CD4-positive, alpha-beta T cell treated with Interleukin-12 subunit alpha and Interleukin-12 subunit beta, for 1 hour (primary cell): ENCODE measurements around the gene DISC1.
"Not testable (repeated sequence)": the region's sequence is repeated elsewhere in the genome, so short reads cannot be mapped to it uniquely, and the experiment has no call there.

Experiments
- DNase-seq: peaks from one replicate; pipeline ENCODE4 v3.0.0-alpha.2; 2020

DISC1 gene

DNA sequence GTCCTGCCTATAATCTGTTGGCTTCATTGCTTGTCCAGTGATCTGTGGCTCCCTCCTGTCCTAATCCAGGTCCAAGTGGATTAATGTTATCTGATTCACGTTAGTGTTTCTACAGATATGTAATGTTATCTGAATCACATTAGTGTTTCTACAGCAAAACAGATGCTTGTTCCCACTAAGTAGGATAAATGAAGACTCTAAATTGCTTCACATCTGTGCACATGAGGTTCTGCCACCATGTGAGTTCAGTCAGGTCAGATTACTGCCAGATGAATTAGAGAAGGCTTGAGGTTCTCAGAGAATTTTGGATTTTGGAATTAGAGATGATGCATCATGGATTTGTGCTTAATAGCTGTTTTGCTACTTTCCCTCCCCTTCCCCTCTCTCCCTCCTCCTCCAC lies 13.2 kb downstream of the DISC1 start:
- DNase-seq = no peak

DNA sequence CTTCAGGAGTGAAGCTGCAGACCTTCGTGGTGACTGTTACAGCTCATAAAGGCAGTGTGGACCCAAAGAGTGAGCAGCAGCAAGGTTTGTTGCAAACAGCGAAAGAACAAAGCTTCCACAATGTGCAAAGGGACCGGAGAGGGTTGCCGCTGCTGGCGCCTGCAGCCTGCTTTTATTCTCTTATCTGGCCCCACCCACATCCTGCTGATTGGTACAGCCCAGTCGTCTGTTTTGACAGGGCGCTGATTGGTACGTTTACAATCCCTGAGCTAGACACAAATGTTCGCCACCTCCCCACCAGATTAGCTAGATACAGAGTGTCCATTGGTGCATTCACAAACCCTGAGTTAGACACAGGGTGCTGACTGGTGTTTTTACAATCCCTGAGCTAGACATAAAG lies 14.9 kb downstream of the DISC1 start:
- DNase-seq = not testable (repeated sequence)

DNA sequence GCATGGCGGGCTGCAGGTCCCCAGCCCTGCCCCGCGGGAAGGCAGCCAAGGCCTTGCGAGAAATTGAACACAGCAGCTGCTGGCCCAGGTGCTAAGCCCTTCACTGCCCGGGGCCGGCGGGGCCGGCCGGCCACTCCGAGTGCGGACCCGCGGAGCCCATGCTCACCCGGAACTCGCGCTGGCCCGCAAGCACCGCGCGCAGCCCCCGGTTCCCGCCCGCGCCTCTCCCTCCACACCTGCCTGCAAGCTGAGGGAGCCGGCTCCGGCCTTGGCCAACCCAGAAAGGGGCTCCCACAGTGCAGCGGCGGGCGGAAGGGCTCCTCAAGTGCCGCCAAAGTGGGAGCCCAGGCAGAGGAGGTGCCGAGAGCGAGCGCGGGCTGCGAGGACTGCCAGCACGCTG lies 15.5 kb downstream of the DISC1 start:
- not testable (repeated sequence) for DNase-seq

- no peak for DNase-seq
Observed at GRCh38 chr1:231642618-231643017, 16.0 kb downstream of the DISC1 start.

GRCh38 chr1:231643071-231643934 lies 16.7 kb downstream of the DISC1 start:
- no peak for DNase-seq

- no peak for DNase-seq
Observed at GRCh38 chr1:231643935-231644237, 17.3 kb downstream of the DISC1 start.

GRCh38 chr1:231645634-231646033 lies 19.0 kb downstream of the DISC1 start:
- DNase-seq = not testable (repeated sequence)

- DNase-seq = not testable (repeated sequence)
Observed at GRCh38 chr1:231646165-231646564, 19.6 kb downstream of the DISC1 start.

DNA sequence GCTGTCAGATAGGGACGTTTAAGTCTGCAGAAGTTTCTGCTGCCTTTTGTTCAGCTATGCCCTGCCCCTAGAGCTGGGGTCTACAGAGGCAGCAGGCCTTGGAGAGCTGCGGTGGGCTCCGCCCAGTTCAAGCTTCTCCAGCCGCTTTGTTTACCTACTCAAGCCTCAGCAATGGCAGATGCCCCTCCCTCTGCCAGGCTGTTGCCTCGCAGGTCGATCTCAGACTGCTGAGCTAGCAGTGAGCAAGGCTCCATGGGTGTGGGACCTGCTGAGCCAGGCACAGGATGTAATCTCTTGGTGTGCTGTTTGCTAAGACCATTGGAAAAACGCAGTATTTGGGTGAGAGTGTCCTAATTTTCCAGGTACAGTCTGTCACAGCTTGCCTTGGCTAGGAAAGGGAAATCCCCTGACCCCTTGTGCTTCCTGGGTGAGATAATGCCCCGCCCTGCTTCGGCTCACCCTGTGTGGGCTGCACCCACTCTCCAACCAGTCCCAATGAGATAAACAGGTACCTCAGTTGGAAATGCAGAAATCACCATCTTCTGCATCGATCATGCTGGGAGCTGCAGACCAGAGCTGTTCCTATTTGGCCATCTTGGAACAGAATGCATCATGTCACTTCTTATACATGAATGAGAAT lies 25.2 kb downstream of the DISC1 start:
- DNase-seq = not testable (repeated sequence)

DNA sequence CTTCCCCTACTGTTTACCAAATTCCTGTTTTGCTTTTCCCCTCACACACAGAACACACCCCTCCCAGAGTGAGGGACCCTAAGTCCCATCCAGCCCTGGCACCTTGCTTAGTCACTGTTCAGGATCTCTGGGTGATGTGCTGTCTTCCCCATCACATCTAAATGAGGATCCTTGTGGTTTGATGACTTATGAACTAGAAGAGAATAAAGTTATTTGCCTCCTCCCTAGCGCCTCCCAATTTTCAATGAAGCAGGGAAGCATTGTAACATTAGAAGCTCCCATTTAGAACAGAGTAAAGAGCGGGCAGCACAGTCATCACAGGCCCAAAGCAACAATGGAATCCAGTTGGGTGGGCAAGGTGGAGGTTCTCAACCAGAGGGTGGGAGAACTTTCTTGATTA lies 27.0 kb downstream of the DISC1 start:
- no peak for DNase-seq

DNA sequence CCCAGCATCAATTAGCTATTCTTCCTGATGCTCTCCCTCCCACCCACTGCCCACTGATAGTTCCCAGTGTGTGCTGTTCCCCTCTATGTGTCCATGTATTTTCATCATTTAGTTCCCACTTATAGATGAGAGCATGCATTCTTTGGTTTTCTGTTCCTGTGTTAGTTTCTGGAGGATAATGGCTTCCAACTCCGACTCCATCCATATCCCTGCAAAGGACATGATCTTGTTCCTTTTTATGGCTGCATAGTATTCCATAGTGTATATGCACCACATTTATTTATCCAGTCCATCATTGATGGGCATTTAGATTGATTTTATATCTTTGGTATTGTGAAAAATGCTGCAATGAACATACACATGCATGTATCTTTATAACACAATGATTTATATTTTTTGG lies 30.2 kb downstream of the DISC1 start:
- DNase-seq = no peak

- DNase-seq = not testable (repeated sequence)
Observed at GRCh38 chr1:231658223-231658622, 31.6 kb downstream of the DISC1 start.

GRCh38 chr1:231660198-231660597 lies 33.6 kb downstream of the DISC1 start:
- DNase-seq = no peak

GRCh38 chr1:231663211-231663792 lies 36.7 kb downstream of the DISC1 start:
- no peak for DNase-seq

DNA sequence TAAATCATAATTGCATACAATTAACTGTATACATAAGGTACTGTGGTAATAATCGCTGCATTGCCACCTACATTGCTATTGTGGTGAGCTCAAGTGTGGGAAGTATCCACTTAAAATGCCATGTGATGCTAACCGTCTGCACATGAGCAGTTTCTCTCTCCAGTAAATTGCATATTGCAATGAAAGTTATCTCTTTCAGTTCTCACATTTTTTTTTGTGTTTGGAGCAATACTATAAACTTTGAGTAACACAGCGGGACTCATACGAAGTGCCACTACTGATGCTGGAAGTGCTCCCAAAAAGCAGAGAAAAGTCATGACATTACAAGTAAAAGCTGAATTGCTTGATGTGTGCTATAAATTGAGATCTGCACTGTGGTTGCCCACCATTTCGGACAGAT lies 38.5 kb downstream of the DISC1 start:
- no peak for DNase-seq

- no peak for DNase-seq
Observed at GRCh38 chr1:231665726-231666125, 39.1 kb downstream of the DISC1 start.

- DNase-seq = no peak
Observed at GRCh38 chr1:231666220-231666936, 39.8 kb downstream of the DISC1 start.

- DNase-seq = no peak
Observed at GRCh38 chr1:231666937-231667608, 40.5 kb downstream of the DISC1 start.

GRCh38 chr1:231667896-231668506 lies 41.4 kb downstream of the DISC1 start:
- no peak for DNase-seq

DNA sequence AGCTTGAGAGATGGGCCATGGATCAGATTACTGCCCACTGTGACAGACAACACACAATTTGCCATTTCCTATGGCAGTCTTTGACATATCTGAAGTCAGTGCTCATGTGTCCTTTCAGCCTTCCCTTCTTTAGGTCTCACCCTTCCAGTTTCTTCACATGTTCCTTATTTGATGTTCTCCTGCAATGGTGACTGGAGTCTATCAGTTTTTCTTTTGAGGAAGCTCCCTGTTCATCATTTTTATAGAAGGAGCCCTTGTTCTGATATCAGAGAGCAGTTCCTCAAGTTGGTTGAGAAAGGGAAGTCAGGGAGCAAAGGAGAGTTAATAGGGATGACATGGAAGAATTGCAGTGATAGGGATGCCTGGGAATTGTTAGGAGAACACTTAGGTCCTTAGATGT lies 42.2 kb downstream of the DISC1 start:
- DNase-seq = no peak

- not testable (repeated sequence) for DNase-seq
Observed at GRCh38 chr1:231669864-231670621, 43.5 kb downstream of the DISC1 start.

DNA sequence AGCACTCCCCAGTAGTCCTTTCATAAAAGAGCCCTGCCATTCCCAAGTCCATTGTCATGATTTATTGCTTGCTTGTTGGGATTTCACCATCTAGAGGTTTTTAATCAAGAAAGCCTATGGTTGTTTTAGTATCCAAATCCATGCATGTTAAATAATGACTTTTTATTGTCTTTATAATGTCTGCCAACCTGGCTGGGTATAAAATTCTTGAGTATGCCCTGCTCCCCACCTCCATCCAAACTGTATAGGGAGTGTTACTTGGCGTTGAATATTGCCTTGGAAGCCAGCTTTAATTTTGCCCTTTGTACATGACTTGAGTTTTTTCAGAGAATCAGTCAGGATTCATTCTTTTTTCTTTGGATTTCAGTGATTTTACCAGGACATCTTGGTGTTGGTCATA lies 44.2 kb downstream of the DISC1 start:
- DNase-seq = no peak
